Mucosa of descending colon (tissue), 3 donors: ENCODE data around the gene IGHMBP2. TPM values are rescaled to one million over a fixed set of nuclear protein-coding genes. Genes with fewer than 3 reads are reported as not detected.
A peak's percentile ranks its signal among the peaks of the same experiment; 100 is the strongest.

ENCODE experiments used
- ATAC-seq: fragments of 200-7000 bp; cut with Tn5 transposase; one replicate; pipeline ENCODE4 v1.9.1; 2020; ENCODE audit warnings: mild to moderate bottlenecking, moderate library complexity
- DNase-seq, 3 donors: peaks; one replicate each; pipeline ENCODE4 v3.0.0-alpha.2; 2020
- H3K36me3 ChIP-seq: fragments of 200-600 bp; one replicate; pipeline ENCODE4 v1.8.0; 2021; ENCODE audit warnings: low read depth, mild to moderate bottlenecking
- H3K4me1 ChIP-seq: fragments of 200-600 bp; one replicate; pipeline ENCODE4 v1.8.0; 2021; ENCODE audit warnings: low read depth, mild to moderate bottlenecking
- H3K4me3 ChIP-seq: fragments of 200-600 bp; one replicate; pipeline ENCODE4 v1.8.0; 2021; ENCODE audit warnings: mild to moderate bottlenecking
- H3K9me3 ChIP-seq: fragments of 200-600 bp; one replicate; pipeline ENCODE4 v1.8.0; 2021; ENCODE audit warnings: mild to moderate bottlenecking
- intact Hi-C, 2 donors: fragments of 100-400 bp; cut with DNase I in 1 of 2; cut with micrococcal nuclease in 1 of 2; formaldehyde crosslinking; loops; one replicate each; pipeline versions ENCODE4 v1.11.0 to v1.11.1; 2022; cut with DNase I, micrococcal nuclease
- total RNA-seq, 3 donors: library from RNA; stranded (reverse); fragmentation: NEBNext Ultra II Directional in 2 of 3; extraction: Animal tissue kit (Norgen Biotek cat#: 25700) in 2 of 3; gene quantifications; one replicate each; pipeline versions ENCODE4 v1.2.1 to v1.2.4, GENCODE V29; 2021 to 2023
- TF ChIP-seq, protein P1 (sequence below): fragments of 200-600 bp; IDR thresholded peaks from one replicate; pipeline ENCODE4 v1.8.0; 2022; ENCODE audit warnings: antibody characterized with exemption, mild to moderate bottlenecking
- donor health status: DM: no; HTN: no; CAD: no; lungs with moderate emphysema.
- donor health status: DM: no; HTN: no; CAD: no.
- donor health status: DM: no; HTN: yes; CAD: no.

IGHMBP2 gene
- total RNA-seq, 3 donors from 2014 or later = 19.7 to 44.7 (median 25.8) TPM

DNA sequence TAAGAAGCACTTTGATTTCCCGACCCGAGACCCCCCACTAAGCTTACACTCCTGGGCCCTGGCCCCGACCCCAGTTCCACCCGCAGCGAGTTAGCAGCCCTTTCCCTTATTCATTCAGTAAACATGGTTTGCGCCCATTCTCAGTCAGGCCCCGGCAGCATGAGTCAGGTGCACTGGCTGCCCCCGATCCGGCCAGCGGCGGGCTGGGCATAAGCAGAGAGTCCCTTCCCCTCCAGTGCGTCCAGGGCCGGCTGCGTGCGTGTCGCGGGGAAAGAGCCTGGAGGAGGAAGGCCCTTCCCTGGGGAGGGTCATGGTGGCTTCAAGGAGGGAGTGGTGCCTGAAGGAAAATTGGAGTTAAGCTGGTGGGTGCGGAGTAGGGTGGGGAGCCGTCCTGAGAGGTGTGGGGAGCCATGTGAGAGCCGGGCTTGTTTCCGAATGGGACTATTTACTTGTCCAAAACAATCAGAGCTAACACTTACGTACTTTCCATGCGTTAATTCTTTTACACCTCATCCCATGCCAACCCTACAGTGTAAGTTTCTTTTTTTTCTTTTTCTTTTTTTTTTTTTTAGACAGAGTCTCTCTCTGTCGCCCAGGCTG is 657 bp downstream of the IGHMBP2 start:
- DNase-seq = peak; percentile 40 to 63 (median 61)
- TF ChIP-seq, protein P1, sequence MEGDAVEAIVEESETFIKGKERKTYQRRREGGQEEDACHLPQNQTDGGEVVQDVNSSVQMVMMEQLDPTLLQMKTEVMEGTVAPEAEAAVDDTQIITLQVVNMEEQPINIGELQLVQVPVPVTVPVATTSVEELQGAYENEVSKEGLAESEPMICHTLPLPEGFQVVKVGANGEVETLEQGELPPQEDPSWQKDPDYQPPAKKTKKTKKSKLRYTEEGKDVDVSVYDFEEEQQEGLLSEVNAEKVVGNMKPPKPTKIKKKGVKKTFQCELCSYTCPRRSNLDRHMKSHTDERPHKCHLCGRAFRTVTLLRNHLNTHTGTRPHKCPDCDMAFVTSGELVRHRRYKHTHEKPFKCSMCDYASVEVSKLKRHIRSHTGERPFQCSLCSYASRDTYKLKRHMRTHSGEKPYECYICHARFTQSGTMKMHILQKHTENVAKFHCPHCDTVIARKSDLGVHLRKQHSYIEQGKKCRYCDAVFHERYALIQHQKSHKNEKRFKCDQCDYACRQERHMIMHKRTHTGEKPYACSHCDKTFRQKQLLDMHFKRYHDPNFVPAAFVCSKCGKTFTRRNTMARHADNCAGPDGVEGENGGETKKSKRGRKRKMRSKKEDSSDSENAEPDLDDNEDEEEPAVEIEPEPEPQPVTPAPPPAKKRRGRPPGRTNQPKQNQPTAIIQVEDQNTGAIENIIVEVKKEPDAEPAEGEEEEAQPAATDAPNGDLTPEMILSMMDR = no peak
- Histone ChIP-seq H3K9me3 (no peaks in the 10 kb centered on the region), H3K36me3 (peaks cover 14% of the 10 kb centered on the region), H3K4me3 (peak overlapping the region; percentile 80), H3K4me1 (peaks cover 17% of the 10 kb centered on the region)
- ATAC-seq = peak; percentile 63
- intact Hi-C loops = loop anchor here in 1 of 2 donors (10.0 kb wide), 1 partner anchor 180 kb away; no protein-coding TSS in a partner anchor

DNA sequence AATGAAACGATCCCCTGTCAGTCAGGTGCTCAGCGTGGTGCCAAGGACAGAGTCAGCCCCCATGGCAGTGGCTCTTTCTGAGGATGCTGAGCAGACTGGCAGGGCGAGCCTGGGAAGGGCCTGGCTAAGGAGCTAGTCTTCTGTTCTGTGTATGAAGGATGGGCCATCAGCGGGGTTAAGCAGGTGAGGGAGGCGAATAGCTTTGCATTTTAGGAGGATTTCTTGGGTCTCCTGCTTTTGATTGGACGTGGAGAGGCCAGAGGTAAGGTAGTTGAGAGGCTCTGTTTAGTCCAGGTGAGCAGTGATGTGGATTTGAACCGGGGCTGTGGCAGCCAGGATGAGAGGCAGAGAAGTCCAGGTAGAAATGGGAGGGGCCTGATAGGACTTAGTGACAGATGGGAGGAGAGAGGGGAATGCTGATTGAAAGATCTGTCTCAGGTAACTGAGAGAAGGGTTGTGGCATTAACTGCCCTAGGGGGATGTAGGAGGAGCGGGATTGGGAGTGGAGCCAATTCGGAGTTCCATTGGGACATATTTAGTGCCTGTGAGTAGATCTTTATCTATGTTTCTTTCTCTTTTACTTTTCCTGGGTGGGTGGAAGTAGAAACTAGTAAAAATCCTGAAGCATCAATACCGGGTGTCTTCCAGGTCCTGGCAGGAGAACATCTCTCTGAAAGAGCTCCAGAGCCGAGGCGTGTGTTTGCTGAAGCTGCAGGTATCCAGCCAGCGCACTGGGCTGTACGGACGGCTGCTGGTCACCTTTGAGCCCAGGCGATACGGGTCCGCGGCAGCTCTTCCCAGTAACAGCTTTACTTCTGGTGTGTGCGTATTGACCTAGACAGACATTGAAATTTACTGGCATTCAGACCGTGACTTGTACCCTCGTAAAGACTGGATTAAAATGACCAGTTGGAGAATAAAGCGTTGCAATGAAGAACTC is 2.0 kb downstream of the IGHMBP2 start:
- ATAC-seq = no peak
- TF ChIP-seq, protein P1 = no peak
- Histone ChIP-seq H3K4me3 (no peak overlapping the region), H3K4me1 (peaks cover 17% of the 10 kb centered on the region), H3K36me3 (peaks cover 6% of the 10 kb centered on the region), H3K9me3 (no peaks in the 10 kb centered on the region)
- intact Hi-C loops = loop anchor here in 1 of 2 donors (10.0 kb wide), 1 partner anchor 179 kb away; no protein-coding TSS in a partner anchor
- no peak for DNase-seq

DNA sequence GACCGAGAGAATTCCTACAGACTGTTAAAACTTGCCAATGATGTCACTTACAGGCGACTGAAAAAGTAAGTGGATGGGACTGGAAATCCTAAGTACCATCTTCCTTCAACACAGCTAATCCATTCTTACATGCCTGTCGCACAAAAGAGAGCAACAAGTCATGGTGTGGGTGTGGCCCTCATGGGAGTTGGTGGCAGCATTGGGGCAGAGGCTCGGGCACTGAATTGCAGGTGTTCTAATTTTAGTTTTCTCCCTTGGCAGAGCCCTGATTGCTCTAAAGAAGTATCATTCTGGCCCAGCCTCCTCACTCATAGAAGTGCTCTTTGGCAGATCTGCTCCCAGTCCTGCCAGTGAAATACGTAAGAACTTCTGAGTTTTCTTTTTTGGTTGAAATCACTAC is 4.6 kb downstream of the IGHMBP2 start:
- DNase-seq = no peak
- H3K36me3 ChIP-seq = peaks cover 6% of the 10 kb centered on the region
- intact Hi-C loops = loop anchor here in 1 of 2 donors (10.0 kb wide), 1 partner anchor 177 kb away; no protein-coding TSS in a partner anchor

DNA sequence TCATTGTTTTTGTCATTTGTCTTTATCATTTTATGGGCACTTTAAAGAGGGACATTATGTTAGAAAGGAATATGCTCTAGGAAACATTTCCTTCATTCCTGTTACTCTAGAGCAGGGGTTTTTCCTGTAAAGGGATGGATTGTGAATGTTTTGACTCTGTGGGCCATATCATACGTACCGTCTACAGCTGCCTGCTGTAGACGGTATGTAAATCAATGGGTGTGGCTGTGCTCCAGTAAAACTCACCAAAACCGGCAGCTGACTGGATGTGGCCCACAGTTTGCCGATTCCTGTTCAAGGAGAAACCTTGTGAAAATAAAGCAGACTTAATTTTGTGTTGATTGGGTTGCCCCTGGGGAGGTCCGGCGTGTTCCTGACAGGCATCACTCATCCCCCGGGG is 7.3 kb downstream of the IGHMBP2 start:
- DNase-seq (no peak), ATAC-seq (no peak)
- H3K4me3 ChIP-seq = no peak overlapping the region
- H3K4me1 ChIP-seq = no peaks in the 10 kb centered on the region
- peaks cover 10% of the 10 kb centered on the region for H3K36me3 ChIP-seq
- TF ChIP-seq, protein P1 = no peak
- intact Hi-C loops = no loop called here
- no peaks in the 10 kb centered on the region for H3K9me3 ChIP-seq

More for the DNA sequence above, 4.6 kb downstream of the IGHMBP2 start:
- Histone ChIP-seq H3K4me3 (no peak overlapping the region), H3K4me1 (peaks cover 11% of the 10 kb centered on the region), H3K9me3 (no peaks in the 10 kb centered on the region)
- TF ChIP-seq, protein P1 = no peak
- no peak for ATAC-seq

DNA sequence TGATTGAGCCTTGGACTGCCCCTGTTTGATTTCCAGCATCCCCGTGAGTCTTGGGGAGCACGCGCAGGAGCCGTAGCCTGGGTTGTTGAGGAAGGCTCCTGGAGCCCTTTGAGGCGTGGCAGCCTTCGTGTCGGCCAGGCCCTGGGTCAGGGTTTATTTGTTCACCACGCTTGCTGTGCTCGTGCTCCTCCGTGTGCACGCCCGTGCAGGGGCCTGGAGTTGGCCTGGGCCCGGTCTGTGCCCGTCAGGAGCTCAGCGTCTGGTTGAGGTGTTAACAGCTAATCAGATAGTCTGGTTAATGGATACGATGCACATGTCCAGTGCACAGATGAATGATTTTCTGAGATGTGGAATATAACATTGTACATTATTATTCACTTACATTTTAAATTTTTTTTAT is 8.0 kb downstream of the IGHMBP2 start:
- Histone ChIP-seq H3K4me1 (no peaks in the 10 kb centered on the region), H3K4me3 (no peak overlapping the region), H3K36me3 (peaks cover 10% of the 10 kb centered on the region), H3K9me3 (no peaks in the 10 kb centered on the region)
- TF ChIP-seq, protein P1 = no peak
- intact Hi-C loops = no loop called here
- DNase-seq (no peak), ATAC-seq (no peak)
